GM12874 (cell line): ENCODE data around the gene SKOR1.

Experiments
- TF ChIP-seq, protein P1 (sequence below): IDR thresholded peaks from 2 replicates; pipeline ENCODE4 v1.5.1; 2011; ENCODE audit warnings: low read depth, mild to moderate bottlenecking, control low read depth, low read length, moderate library complexity; ENCODE audit not compliant: insufficient read depth

SKOR1 gene

GRCh38 chr15:67809866-67810265 is 15.4 kb upstream of the SKOR1 start:
- TF ChIP-seq, protein P1, sequence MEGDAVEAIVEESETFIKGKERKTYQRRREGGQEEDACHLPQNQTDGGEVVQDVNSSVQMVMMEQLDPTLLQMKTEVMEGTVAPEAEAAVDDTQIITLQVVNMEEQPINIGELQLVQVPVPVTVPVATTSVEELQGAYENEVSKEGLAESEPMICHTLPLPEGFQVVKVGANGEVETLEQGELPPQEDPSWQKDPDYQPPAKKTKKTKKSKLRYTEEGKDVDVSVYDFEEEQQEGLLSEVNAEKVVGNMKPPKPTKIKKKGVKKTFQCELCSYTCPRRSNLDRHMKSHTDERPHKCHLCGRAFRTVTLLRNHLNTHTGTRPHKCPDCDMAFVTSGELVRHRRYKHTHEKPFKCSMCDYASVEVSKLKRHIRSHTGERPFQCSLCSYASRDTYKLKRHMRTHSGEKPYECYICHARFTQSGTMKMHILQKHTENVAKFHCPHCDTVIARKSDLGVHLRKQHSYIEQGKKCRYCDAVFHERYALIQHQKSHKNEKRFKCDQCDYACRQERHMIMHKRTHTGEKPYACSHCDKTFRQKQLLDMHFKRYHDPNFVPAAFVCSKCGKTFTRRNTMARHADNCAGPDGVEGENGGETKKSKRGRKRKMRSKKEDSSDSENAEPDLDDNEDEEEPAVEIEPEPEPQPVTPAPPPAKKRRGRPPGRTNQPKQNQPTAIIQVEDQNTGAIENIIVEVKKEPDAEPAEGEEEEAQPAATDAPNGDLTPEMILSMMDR, result no peak

DNA sequence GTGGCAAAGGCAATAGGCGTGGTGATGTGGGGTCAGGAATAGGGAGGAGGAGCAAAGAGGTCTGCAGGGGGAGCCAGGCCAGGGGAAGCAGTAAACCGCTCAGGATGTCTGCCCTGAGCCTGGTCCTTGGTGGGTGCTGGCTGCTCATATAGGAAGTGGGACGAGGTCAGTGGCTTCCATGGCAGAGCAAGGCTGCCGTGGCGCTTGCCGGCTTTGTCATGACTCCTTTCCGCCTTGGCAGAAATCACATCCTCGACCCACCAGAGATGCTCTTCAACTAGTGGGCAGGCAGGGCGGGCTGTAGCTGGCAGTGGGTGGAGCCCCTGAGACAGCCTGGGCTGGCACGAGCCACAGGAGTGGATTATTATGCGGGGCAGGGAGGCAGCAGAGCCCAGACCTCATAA is 13.1 kb upstream of the SKOR1 start:
- TF ChIP-seq, protein P1, result no peak

GRCh38 chr15:67813104-67813634 is 12.1 kb upstream of the SKOR1 start:
- TF ChIP-seq, protein P1, result no peak

GRCh38 chr15:67815036-67815592 is 10.2 kb upstream of the SKOR1 start:
- TF ChIP-seq, protein P1, result no peak

DNA sequence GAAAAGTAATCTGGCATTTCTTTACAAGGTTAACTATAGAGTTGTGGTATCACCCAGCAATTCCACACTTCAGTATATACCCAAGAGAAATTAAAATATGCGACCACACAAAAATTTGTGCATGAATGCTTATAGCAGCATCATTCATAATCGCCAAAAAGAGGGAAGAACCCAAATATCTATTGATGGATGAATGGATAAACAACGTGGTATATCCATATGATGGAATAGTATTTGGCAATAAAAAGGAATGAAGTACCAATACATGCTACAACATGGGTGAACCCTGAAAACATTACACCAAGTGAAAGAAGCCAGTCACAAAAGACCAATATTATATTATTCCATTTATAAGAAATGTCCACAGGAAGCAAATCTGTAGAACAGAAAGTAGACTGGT is 8.6 kb upstream of the SKOR1 start:
- TF ChIP-seq, protein P1, result no peak

GRCh38 chr15:67818464-67818863 is 6.8 kb upstream of the SKOR1 start:
- TF ChIP-seq, protein P1, result no peak

- TF ChIP-seq, protein P1, result no peak
Measured at GRCh38 chr15:67819636-67820035, 5.7 kb upstream of the SKOR1 start.
